ENCODE results near the gene C10orf71.

C10orf71 gene

GRCh38 chr10:49335364-49335972, 36.5 kb downstream of the C10orf71 start:
- Histone ChIP-seq H3K27ac (ENCODE audit: low read depth, low read length) (no peak overlapping the region), H3K9ac (ENCODE audit: low read length) (no peak overlapping the region), H3K27me3 (ENCODE audit: control insufficient read depth, insufficient read depth, low read length) (no peaks in the 10 kb centered on the region), H3K4me1 (ENCODE audit: control insufficient read depth, insufficient read depth, low read length) (no peaks in the 10 kb centered on the region), H3K4me3 (ENCODE audit: low read depth, low read length) (no peak overlapping the region), H3K9me3 (ENCODE audit: control insufficient read depth, insufficient read depth, low read depth, low read length) (no peaks in the 10 kb centered on the region), H3K36me3 (ENCODE audit: control insufficient read depth, insufficient read depth, low read length) (no peaks in the 10 kb centered on the region)

GRCh38 chr10:49338604-49339003, 39.6 kb downstream of the C10orf71 start:
- H3K27ac ChIP-seq (ENCODE audit: low read depth, low read length), result no peak overlapping the region
- no peaks in the 10 kb centered on the region for H3K4me1 ChIP-seq (ENCODE audit: control insufficient read depth, insufficient read depth, low read length)
- H3K4me3 ChIP-seq (ENCODE audit: low read depth, low read length), result no peak overlapping the region
- H3K27me3 ChIP-seq (ENCODE audit: control insufficient read depth, insufficient read depth, low read length), result no peaks in the 10 kb centered on the region
- H3K36me3 ChIP-seq (ENCODE audit: control insufficient read depth, insufficient read depth, low read length), result no peaks in the 10 kb centered on the region
- no peaks in the 10 kb centered on the region for H3K9me3 ChIP-seq (ENCODE audit: control insufficient read depth, insufficient read depth, low read depth, low read length)
- no peak overlapping the region for H3K9ac ChIP-seq (ENCODE audit: low read length)

GRCh38 chr10:49344840-49345239, 45.9 kb downstream of the C10orf71 start:
- Histone ChIP-seq H3K9ac (ENCODE audit: low read length) (no peak overlapping the region), H3K4me3 (ENCODE audit: low read depth, low read length) (no peak overlapping the region), H3K36me3 (ENCODE audit: control insufficient read depth, insufficient read depth, low read length) (no peaks in the 10 kb centered on the region), H3K9me3 (ENCODE audit: control insufficient read depth, insufficient read depth, low read depth, low read length) (no peaks in the 10 kb centered on the region), H3K27me3 (ENCODE audit: control insufficient read depth, insufficient read depth, low read length) (no peaks in the 10 kb centered on the region), H3K4me1 (ENCODE audit: control insufficient read depth, insufficient read depth, low read length) (no peaks in the 10 kb centered on the region), H3K27ac (ENCODE audit: low read depth, low read length) (no peak overlapping the region)

GRCh38 chr10:49347342-49347741, 48.4 kb downstream of the C10orf71 start:
- Histone ChIP-seq H3K27me3 (ENCODE audit: control insufficient read depth, insufficient read depth, low read length) (no peaks in the 10 kb centered on the region), H3K27ac (ENCODE audit: low read depth, low read length) (no peak overlapping the region), H3K9me3 (ENCODE audit: control insufficient read depth, insufficient read depth, low read depth, low read length) (0 out of 2 replicates have a peak, but pooled peaks cover 4% of the 10 kb centered on the region), H3K36me3 (ENCODE audit: control insufficient read depth, insufficient read depth, low read length) (no peaks in the 10 kb centered on the region), H3K4me3 (ENCODE audit: low read depth, low read length) (no peak overlapping the region), H3K4me1 (ENCODE audit: control insufficient read depth, insufficient read depth, low read length) (no peaks in the 10 kb centered on the region), H3K9ac (ENCODE audit: low read length) (no peak overlapping the region)

- Histone ChIP-seq H3K27me3 (ENCODE audit: control insufficient read depth, insufficient read depth, low read length) (no peaks in the 10 kb centered on the region), H3K9me3 (ENCODE audit: control insufficient read depth, insufficient read depth, low read depth, low read length) (0 out of 2 replicates have a peak, but pooled peaks cover 4% of the 10 kb centered on the region), H3K27ac (ENCODE audit: low read depth, low read length) (no peak overlapping the region), H3K4me3 (ENCODE audit: low read depth, low read length) (no peak overlapping the region), H3K9ac (ENCODE audit: low read length) (no peak overlapping the region), H3K36me3 (ENCODE audit: control insufficient read depth, insufficient read depth, low read length) (no peaks in the 10 kb centered on the region), H3K4me1 (ENCODE audit: control insufficient read depth, insufficient read depth, low read length) (no peaks in the 10 kb centered on the region)
Measured at GRCh38 chr10:49347827-49348226, 48.9 kb downstream of the C10orf71 start.

GRCh38 chr10:49348593-49348992, 49.6 kb downstream of the C10orf71 start:
- Histone ChIP-seq H3K36me3 (ENCODE audit: control insufficient read depth, insufficient read depth, low read length) (no peaks in the 10 kb centered on the region), H3K4me3 (ENCODE audit: low read depth, low read length) (no peak overlapping the region), H3K27ac (ENCODE audit: low read depth, low read length) (no peak overlapping the region), H3K4me1 (ENCODE audit: control insufficient read depth, insufficient read depth, low read length) (no peaks in the 10 kb centered on the region), H3K9ac (ENCODE audit: low read length) (no peak overlapping the region), H3K9me3 (ENCODE audit: control insufficient read depth, insufficient read depth, low read depth, low read length) (0 out of 2 replicates have a peak, but pooled peaks cover 4% of the 10 kb centered on the region), H3K27me3 (ENCODE audit: control insufficient read depth, insufficient read depth, low read length) (no peaks in the 10 kb centered on the region)

GRCh38 chr10:49349390-49349789, 50.4 kb downstream of the C10orf71 start:
- H3K4me1 ChIP-seq (ENCODE audit: control insufficient read depth, insufficient read depth, low read length), result no peaks in the 10 kb centered on the region
- H3K36me3 ChIP-seq (ENCODE audit: control insufficient read depth, insufficient read depth, low read length), result no peaks in the 10 kb centered on the region
- no peaks in the 10 kb centered on the region for H3K27me3 ChIP-seq (ENCODE audit: control insufficient read depth, insufficient read depth, low read length)
- no peak overlapping the region for H3K9ac ChIP-seq (ENCODE audit: low read length)
- H3K9me3 ChIP-seq (ENCODE audit: control insufficient read depth, insufficient read depth, low read depth, low read length), result 0 out of 2 replicates have a peak, but pooled peaks cover 4% of the 10 kb centered on the region
- H3K4me3 ChIP-seq (ENCODE audit: low read depth, low read length), result no peak overlapping the region
- no peak overlapping the region for H3K27ac ChIP-seq (ENCODE audit: low read depth, low read length)

- Histone ChIP-seq H3K4me1 (ENCODE audit: control insufficient read depth, insufficient read depth, low read length) (no peaks in the 10 kb centered on the region), H3K27me3 (ENCODE audit: control insufficient read depth, insufficient read depth, low read length) (no peaks in the 10 kb centered on the region), H3K9me3 (ENCODE audit: control insufficient read depth, insufficient read depth, low read depth, low read length) (0 out of 2 replicates have a peak, but pooled peaks cover 4% of the 10 kb centered on the region), H3K27ac (ENCODE audit: low read depth, low read length) (no peak overlapping the region), H3K36me3 (ENCODE audit: control insufficient read depth, insufficient read depth, low read length) (no peaks in the 10 kb centered on the region), H3K4me3 (ENCODE audit: low read depth, low read length) (no peak overlapping the region), H3K9ac (ENCODE audit: low read length) (no peak overlapping the region)
Measured at GRCh38 chr10:49350138-49350537, 51.2 kb downstream of the C10orf71 start.

GRCh38 chr10:49350846-49351532, 52.0 kb downstream of the C10orf71 start:
- Histone ChIP-seq H3K4me1 (ENCODE audit: control insufficient read depth, insufficient read depth, low read length) (no peaks in the 10 kb centered on the region), H3K4me3 (ENCODE audit: low read depth, low read length) (no peak overlapping the region), H3K36me3 (ENCODE audit: control insufficient read depth, insufficient read depth, low read length) (no peaks in the 10 kb centered on the region), H3K27me3 (ENCODE audit: control insufficient read depth, insufficient read depth, low read length) (no peaks in the 10 kb centered on the region), H3K27ac (ENCODE audit: low read depth, low read length) (no peak overlapping the region), H3K9ac (ENCODE audit: low read length) (no peak overlapping the region), H3K9me3 (ENCODE audit: control insufficient read depth, insufficient read depth, low read depth, low read length) (0 out of 2 replicates have a peak, but pooled peaks cover 4% of the 10 kb centered on the region)

GRCh38 chr10:49351669-49352068, 52.7 kb downstream of the C10orf71 start:
- Histone ChIP-seq H3K27ac (ENCODE audit: low read depth, low read length) (no peak overlapping the region), H3K9me3 (ENCODE audit: control insufficient read depth, insufficient read depth, low read depth, low read length) (0 out of 2 replicates have a peak, but pooled peaks cover 4% of the 10 kb centered on the region), H3K27me3 (ENCODE audit: control insufficient read depth, insufficient read depth, low read length) (no peaks in the 10 kb centered on the region), H3K36me3 (ENCODE audit: control insufficient read depth, insufficient read depth, low read length) (no peaks in the 10 kb centered on the region), H3K4me1 (ENCODE audit: control insufficient read depth, insufficient read depth, low read length) (no peaks in the 10 kb centered on the region), H3K9ac (ENCODE audit: low read length) (no peak overlapping the region), H3K4me3 (ENCODE audit: low read depth, low read length) (no peak overlapping the region)

GRCh38 chr10:49352323-49352722, 53.4 kb downstream of the C10orf71 start:
- no peaks in the 10 kb centered on the region for H3K27me3 ChIP-seq (ENCODE audit: control insufficient read depth, insufficient read depth, low read length)
- no peaks in the 10 kb centered on the region for H3K36me3 ChIP-seq (ENCODE audit: control insufficient read depth, insufficient read depth, low read length)
- H3K4me1 ChIP-seq (ENCODE audit: control insufficient read depth, insufficient read depth, low read length), result no peaks in the 10 kb centered on the region
- H3K9me3 ChIP-seq (ENCODE audit: control insufficient read depth, insufficient read depth, low read depth, low read length), result 0 out of 2 replicates have a peak, but pooled peaks cover 4% of the 10 kb centered on the region
- H3K4me3 ChIP-seq (ENCODE audit: low read depth, low read length), result no peak overlapping the region
- no peak overlapping the region for H3K27ac ChIP-seq (ENCODE audit: low read depth, low read length)
- H3K9ac ChIP-seq (ENCODE audit: low read length), result no peak overlapping the region
